ENCODE measurements around the gene LDLRAP1. TPM values are rescaled to one million over a fixed set of nuclear protein-coding genes. Genes with fewer than 3 reads are reported as not detected.

LDLRAP1 gene
- total and polyA plus RNA-seq, 2 experiments from 2014 or later = 23.6 to 26.9 TPM

GRCh38 chr1:25545767-25546166, 2.4 kb downstream of the LDLRAP1 start:
- Histone ChIP-seq H2AFZ (no peak overlapping the region), H3K27me3 (replicated peaks; ENCODE audit: insufficient read depth) (no peaks in the 10 kb centered on the region), H3K79me2 (ENCODE audit: insufficient read depth) (peaks cover 51% of the 10 kb centered on the region), H3K9me2 (ENCODE audit: insufficient read depth) (no peaks in the 10 kb centered on the region), H3K4me2 (ENCODE audit: unreplicated experiment) (no peak overlapping the region), H3K27ac (no peak overlapping the region), H3K9me3 (ENCODE audit: low read depth) (no peaks in the 10 kb centered on the region), H3K36me3 (ENCODE audit: low read depth) (no peaks in the 10 kb centered on the region), H3K4me3 (no peak overlapping the region), H3F3A (ENCODE audit: insufficient read depth) (no peaks in the 10 kb centered on the region), H3K4me1 (ENCODE audit: insufficient read depth) (peaks cover 22% of the 10 kb centered on the region), H4K20me1 (ENCODE audit: insufficient read depth) (no peaks in the 10 kb centered on the region), H3K9ac (no peak overlapping the region)
- 92 to 100% methylated on average over 3 of the region's 3 CpGs for WGBS, 2 experiments (ENCODE audit: low coverage in 1 of 2, low lambda C conversion rate in 2 of 2, missing lambda C conversion rate in 2 of 2)
- TF ChIP-seq EZH2 (IDR thresholded peaks at IDR 0.05; ENCODE audit: insufficient read depth, poor library complexity, severe bottlenecking) (no peak), EZH2phosphoT487 (IDR thresholded peaks at IDR 0.05; ENCODE audit: insufficient read depth, low read depth) (no peak)
- no peak for DNase-seq
- in situ Hi-C loops (cut with MboI) = no loop called here

GRCh38 chr1:25546193-25546592, 2.8 kb downstream of the LDLRAP1 start:
- Histone ChIP-seq H3K9me2 (ENCODE audit: insufficient read depth) (no peaks in the 10 kb centered on the region), H3K27ac (no peak overlapping the region), H3K79me2 (ENCODE audit: insufficient read depth) (peaks cover 55% of the 10 kb centered on the region), H2AFZ (no peak overlapping the region), H3K36me3 (ENCODE audit: low read depth) (no peaks in the 10 kb centered on the region), H3K9me3 (ENCODE audit: low read depth) (no peaks in the 10 kb centered on the region), H3F3A (ENCODE audit: insufficient read depth) (no peaks in the 10 kb centered on the region), H3K9ac (no peak overlapping the region), H3K4me2 (ENCODE audit: unreplicated experiment) (no peak overlapping the region), H3K4me1 (ENCODE audit: insufficient read depth) (peaks cover 22% of the 10 kb centered on the region), H4K20me1 (ENCODE audit: insufficient read depth) (no peaks in the 10 kb centered on the region), H3K4me3 (no peak overlapping the region), H3K27me3 (replicated peaks; ENCODE audit: insufficient read depth) (no peaks in the 10 kb centered on the region)
- in situ Hi-C loops (cut with MboI) = no loop called here
- TF ChIP-seq EZH2 (IDR thresholded peaks at IDR 0.05; ENCODE audit: insufficient read depth, poor library complexity, severe bottlenecking) (no peak), EZH2phosphoT487 (IDR thresholded peaks at IDR 0.05; ENCODE audit: insufficient read depth, low read depth) (no peak)
- 50 to 53% methylated on average over 1 of the region's 1 CpG for WGBS, 2 experiments (ENCODE audit: low coverage in 1 of 2, low lambda C conversion rate in 2 of 2, missing lambda C conversion rate in 2 of 2)
- DNase-seq = no peak

- DNase-seq = no peak
- no peaks in the 10 kb centered on the region for H3K9me2 ChIP-seq (ENCODE audit: insufficient read depth)
- peaks cover 22% of the 10 kb centered on the region for H3K4me1 ChIP-seq (ENCODE audit: insufficient read depth)
- no peak overlapping the region for H2AFZ ChIP-seq
- no peaks in the 10 kb centered on the region for H3K36me3 ChIP-seq (ENCODE audit: low read depth)
- no peak overlapping the region for H3K27ac ChIP-seq
- TF ChIP-seq EZH2 (IDR thresholded peaks at IDR 0.05; ENCODE audit: insufficient read depth, poor library complexity, severe bottlenecking) (no peak), EZH2phosphoT487 (IDR thresholded peaks at IDR 0.05; ENCODE audit: insufficient read depth, low read depth) (no peak)
- peaks cover 61% of the 10 kb centered on the region for H3K79me2 ChIP-seq (ENCODE audit: insufficient read depth)
- H3K9ac ChIP-seq = no peak overlapping the region
- H3K27me3 ChIP-seq (replicated peaks; ENCODE audit: insufficient read depth) = no peaks in the 10 kb centered on the region
- WGBS, 2 experiments (ENCODE audit: low coverage in 1 of 2, low lambda C conversion rate in 2 of 2, missing lambda C conversion rate in 2 of 2) = 96 to 97% methylated on average over 4 of the region's 4 CpGs
- H3K4me3 ChIP-seq = no peak overlapping the region
- in situ Hi-C loops (cut with MboI) = no loop called here
- no peaks in the 10 kb centered on the region for H4K20me1 ChIP-seq (ENCODE audit: insufficient read depth)
- no peaks in the 10 kb centered on the region for H3F3A ChIP-seq (ENCODE audit: insufficient read depth)
- H3K4me2 ChIP-seq (ENCODE audit: unreplicated experiment) = no peak overlapping the region
- no peaks in the 10 kb centered on the region for H3K9me3 ChIP-seq (ENCODE audit: low read depth)
Observed at GRCh38 chr1:25548601-25549000, 5.2 kb downstream of the LDLRAP1 start.

GRCh38 chr1:25549273-25550154, 6.1 kb downstream of the LDLRAP1 start:
- Histone ChIP-seq H3K36me3 (ENCODE audit: low read depth) (no peaks in the 10 kb centered on the region), H3K27me3 (replicated peaks; ENCODE audit: insufficient read depth) (no peaks in the 10 kb centered on the region), H3K4me1 (ENCODE audit: insufficient read depth) (peaks cover 21% of the 10 kb centered on the region), H3K4me2 (ENCODE audit: unreplicated experiment) (no peak overlapping the region), H3K79me2 (ENCODE audit: insufficient read depth) (peaks cover 56% of the 10 kb centered on the region), H3K27ac (no peak overlapping the region), H3K9me2 (ENCODE audit: insufficient read depth) (no peaks in the 10 kb centered on the region), H2AFZ (no peak overlapping the region), H4K20me1 (ENCODE audit: insufficient read depth) (no peaks in the 10 kb centered on the region), H3K4me3 (no peak overlapping the region), H3K9ac (no peak overlapping the region), H3F3A (ENCODE audit: insufficient read depth) (no peaks in the 10 kb centered on the region), H3K9me3 (ENCODE audit: low read depth) (no peaks in the 10 kb centered on the region)
- TF ChIP-seq EZH2phosphoT487 (IDR thresholded peaks at IDR 0.05; ENCODE audit: insufficient read depth, low read depth) (no peak), EZH2 (IDR thresholded peaks at IDR 0.05; ENCODE audit: insufficient read depth, poor library complexity, severe bottlenecking) (no peak)
- DNase-seq = no peak
- 86 to 88% methylated on average over 16 to 17 of the region's 19 CpGs for WGBS, 2 experiments (ENCODE audit: low coverage in 1 of 2, low lambda C conversion rate in 2 of 2, missing lambda C conversion rate in 2 of 2)
- in situ Hi-C loops (cut with MboI) = no loop called here

Data from GM23248 (cell line).